PFSK-1 (cell line): ENCODE results near the gene ALG2.

ENCODE experiments used
- POLR2AphosphoS5 ChIP-seq: IDR thresholded peaks from 2 replicates; pipeline ENCODE4 v1.6.1; 2012; ENCODE audit warnings: low read depth, mild to moderate bottlenecking, control low read depth, low read length, moderate library complexity
- REST ChIP-seq, 2 experiments: IDR thresholded peaks; 2 replicates each; pipeline versions ENCODE4 v1.6.1 to v1.8.0; 2011 to 2012; ENCODE audit warnings: low read depth in 2 of 2, low read length in 2 of 2, control low read depth in 1 of 2, inconsistent platforms in 1 of 2, mild to moderate bottlenecking in 1 of 2, moderate library complexity in 1 of 2; ENCODE audit not compliant: insufficient read depth in 1 of 2
- TAF1 ChIP-seq: IDR thresholded peaks from 2 replicates; pipeline ENCODE4 v1.6.1; 2012; ENCODE audit warnings: low read length, control low read depth, borderline replicate concordance; ENCODE audit not compliant: insufficient read depth

- TF ChIP-seq POLR2AphosphoS5 (no peak), REST (IDR thresholded peaks at IDR 0.05; ENCODE audit: insufficient read depth in 1 of 2, low read depth in 2 of 2, low read length in 2 of 2) (no peak), TAF1 (no peak)
Observed at GRCh38 chr9:99182356-99182755, 39.4 kb downstream of the ALG2 start.
